WERI-Rb-1 (cell line): ENCODE data around the gene TMPRSS11E.

Experiments used
- DNase-seq: peaks from one replicate; pipeline ENCODE4 v3.0.0-alpha.2; 2020
- H3K27ac ChIP-seq: fragments of 250-450 bp; sonication (Bioruptor Pico); 2 replicates; pipeline ENCODE4 v1.5.1; 2020; ENCODE audit warnings: mild to moderate bottlenecking, moderate library complexity
- H3K27me3 ChIP-seq: fragments of 250-450 bp; sonication (Bioruptor Pico); 2 replicates; pipeline ENCODE4 v1.5.1; 2021; ENCODE audit warnings: mild to moderate bottlenecking, low read depth, moderate library complexity; ENCODE audit not compliant: insufficient read depth, severe bottlenecking
- H3K36me3 ChIP-seq: fragments of 250-450 bp; sonication (Bioruptor Pico); 2 replicates; pipeline ENCODE4 v1.5.1; 2020; ENCODE audit warnings: mild to moderate bottlenecking, moderate library complexity
- H3K4me3 ChIP-seq: 2 replicates; pipeline ENCODE4 v1.5.1; 2011; ENCODE audit warnings: low read depth, mild to moderate bottlenecking, control low read depth, low read length
- H3K9me3 ChIP-seq: fragments of 250-450 bp; sonication (Bioruptor Pico); 2 replicates; pipeline ENCODE4 v1.5.1; 2021; ENCODE audit warnings: mild to moderate bottlenecking, moderate library complexity; ENCODE audit not compliant: severe bottlenecking
- CTCF ChIP-seq: IDR thresholded peaks from 2 replicates; pipeline ENCODE4 v1.5.1; 2011; ENCODE audit warnings: low read depth, mild to moderate bottlenecking, control low read depth, inconsistent platforms, low read length

Gene TMPRSS11E

GRCh38 chr4:68451246-68452211 lies 4.3 kb downstream of the TMPRSS11E start:
- no peak for TF ChIP-seq CTCF
- Histone ChIP-seq H3K4me3 (no peak overlapping the region), H3K36me3 (no peaks in the 10 kb centered on the region), H3K9me3 (no peaks in the 10 kb centered on the region), H3K27me3 (peaks cover 2% of the 10 kb centered on the region), H3K27ac (no peak overlapping the region)
- no peak for DNase-seq

GRCh38 chr4:68460085-68460484 lies 12.8 kb downstream of the TMPRSS11E start:
- no peak for DNase-seq
- TF ChIP-seq CTCF: no peak
- Histone ChIP-seq H3K27me3 (no peaks in the 10 kb centered on the region), H3K27ac (no peak overlapping the region), H3K4me3 (no peak overlapping the region), H3K9me3 (no peaks in the 10 kb centered on the region), H3K36me3 (no peaks in the 10 kb centered on the region)

- no peaks in the 10 kb centered on the region for H3K36me3 ChIP-seq
- H3K4me3 ChIP-seq: no peak overlapping the region
- TF ChIP-seq CTCF: no peak
- H3K9me3 ChIP-seq: no peaks in the 10 kb centered on the region
- DNase-seq: no peak
- H3K27ac ChIP-seq: no peak overlapping the region
- no peaks in the 10 kb centered on the region for H3K27me3 ChIP-seq
Measured at GRCh38 chr4:68461790-68462189, 14.5 kb downstream of the TMPRSS11E start.

- H3K9me3 ChIP-seq: no peaks in the 10 kb centered on the region
- H3K36me3 ChIP-seq: no peaks in the 10 kb centered on the region
- no peak for TF ChIP-seq CTCF
- no peak overlapping the region for H3K27ac ChIP-seq
- H3K27me3 ChIP-seq: no peaks in the 10 kb centered on the region
- H3K4me3 ChIP-seq: no peak overlapping the region
- DNase-seq: no peak
Measured at GRCh38 chr4:68462691-68463090, 15.4 kb downstream of the TMPRSS11E start.

- DNase-seq: no peak
Measured at GRCh38 chr4:68463796-68464195, 16.5 kb downstream of the TMPRSS11E start.

More at GRCh38 chr4:68463796-68464195, 16.5 kb downstream of the TMPRSS11E start:
- Histone ChIP-seq H3K27me3 (no peaks in the 10 kb centered on the region), H3K9me3 (no peaks in the 10 kb centered on the region), H3K36me3 (no peaks in the 10 kb centered on the region), H3K27ac (no peak overlapping the region), H3K4me3 (no peak overlapping the region)
- no peak for TF ChIP-seq CTCF
